Measurements from ENCODE around the gene FCRL6. TPM values are rescaled to one million over a fixed set of nuclear protein-coding genes. Genes with fewer than 3 reads are reported as not detected.

The FCRL6 gene
- total and polyA plus RNA-seq, 2 donors (not counting 1 experiment from before 2014, with no cell fraction given): not detected

GRCh38 chr1:159799446-159799985, 2.6 kb upstream of the FCRL6 start:
- TF ChIP-seq CTCF (conservative IDR thresholded peaks at IDR 0.05 in 1 of 2, IDR thresholded peaks at IDR 0.05 in 1 of 2; ENCODE audit: low read depth in 1 of 2, low read length in 2 of 2): no peak
- TF ChIP-seq EZH2 (IDR thresholded peaks at IDR 0.05; ENCODE audit: low read length, missing control alignments): no peak
- Histone ChIP-seq H4K20me1 (ENCODE audit: control insufficient read depth, extremely low read depth, insufficient read depth, low read length) (no peaks in the 10 kb centered on the region), H3K36me3 (ENCODE audit: control insufficient read depth, insufficient read depth, low read length) (no peaks in the 10 kb centered on the region), H3K4me2 (ENCODE audit: extremely low read depth, insufficient read depth, low read length) (no peak overlapping the region), H3K79me2 (ENCODE audit: control insufficient read depth, insufficient read depth, low read length) (no peaks in the 10 kb centered on the region), H3K9me3 (ENCODE audit: control insufficient read depth, insufficient read depth, low read depth, low read length) (no peaks in the 10 kb centered on the region), H3K9ac (ENCODE audit: insufficient read depth, low read length) (no peak overlapping the region), H3K4me3 (replicated peaks in 1 of 4; ENCODE audit: control extremely low read depth in 1 of 4, insufficient read depth in 1 of 4, low read depth in 3 of 4, low read length in 4 of 4) (no peak overlapping the region), H3K4me1 (ENCODE audit: control insufficient read depth, extremely low read depth, insufficient read depth, low read length) (peaks cover 3% of the 10 kb centered on the region), H3K27me3 (ENCODE audit: control insufficient read depth, insufficient read depth, low read length) (peaks cover 19% of the 10 kb centered on the region), H2AFZ (ENCODE audit: low read length) (no peak overlapping the region), H3K27ac (ENCODE audit: insufficient read depth, low read length) (no peak overlapping the region)
- DNase-seq (ENCODE audit: low read depth in 2 of 2): no peak

GRCh38 chr1:159800177-159800930, 1.8 kb upstream of the FCRL6 start:
- DNase-seq (ENCODE audit: low read depth in 2 of 2): no peak
- Histone ChIP-seq H3K27ac (ENCODE audit: insufficient read depth, low read length) (no peak overlapping the region), H2AFZ (ENCODE audit: low read length) (no peak overlapping the region), H3K4me2 (ENCODE audit: extremely low read depth, insufficient read depth, low read length) (no peak overlapping the region), H4K20me1 (ENCODE audit: control insufficient read depth, extremely low read depth, insufficient read depth, low read length) (no peaks in the 10 kb centered on the region), H3K9ac (ENCODE audit: insufficient read depth, low read length) (no peak overlapping the region), H3K9me3 (ENCODE audit: control insufficient read depth, insufficient read depth, low read depth, low read length) (no peaks in the 10 kb centered on the region), H3K36me3 (ENCODE audit: control insufficient read depth, insufficient read depth, low read length) (no peaks in the 10 kb centered on the region), H3K4me3 (replicated peaks in 1 of 4; ENCODE audit: control extremely low read depth in 1 of 4, insufficient read depth in 1 of 4, low read depth in 3 of 4, low read length in 4 of 4) (no peak overlapping the region), H3K79me2 (ENCODE audit: control insufficient read depth, insufficient read depth, low read length) (no peaks in the 10 kb centered on the region), H3K4me1 (ENCODE audit: control insufficient read depth, extremely low read depth, insufficient read depth, low read length) (peaks cover 3% of the 10 kb centered on the region), H3K27me3 (ENCODE audit: control insufficient read depth, insufficient read depth, low read length) (peaks cover 14% of the 10 kb centered on the region)
- TF ChIP-seq CTCF (conservative IDR thresholded peaks at IDR 0.05 in 1 of 2, IDR thresholded peaks at IDR 0.05 in 1 of 2; ENCODE audit: low read depth in 1 of 2, low read length in 2 of 2): no peak

- TF ChIP-seq CTCF (conservative IDR thresholded peaks at IDR 0.05 in 1 of 2, IDR thresholded peaks at IDR 0.05 in 1 of 2; ENCODE audit: low read depth in 1 of 2, low read length in 2 of 2): no peak
- TF ChIP-seq EZH2 (IDR thresholded peaks at IDR 0.05; ENCODE audit: low read length, missing control alignments): no peak
- Histone ChIP-seq H3K79me2 (ENCODE audit: control insufficient read depth, insufficient read depth, low read length) (no peaks in the 10 kb centered on the region), H3K36me3 (ENCODE audit: control insufficient read depth, insufficient read depth, low read length) (no peaks in the 10 kb centered on the region), H3K9me3 (ENCODE audit: control insufficient read depth, insufficient read depth, low read depth, low read length) (no peaks in the 10 kb centered on the region), H3K4me3 (replicated peaks in 1 of 4; ENCODE audit: control extremely low read depth in 1 of 4, insufficient read depth in 1 of 4, low read depth in 3 of 4, low read length in 4 of 4) (no peak overlapping the region), H2AFZ (ENCODE audit: low read length) (no peak overlapping the region), H3K27ac (ENCODE audit: insufficient read depth, low read length) (no peak overlapping the region), H3K27me3 (ENCODE audit: control insufficient read depth, insufficient read depth, low read length) (no peaks in the 10 kb centered on the region), H3K4me2 (ENCODE audit: extremely low read depth, insufficient read depth, low read length) (no peak overlapping the region), H3K9ac (ENCODE audit: insufficient read depth, low read length) (no peak overlapping the region), H4K20me1 (ENCODE audit: control insufficient read depth, extremely low read depth, insufficient read depth, low read length) (no peaks in the 10 kb centered on the region), H3K4me1 (ENCODE audit: control insufficient read depth, extremely low read depth, insufficient read depth, low read length) (peaks cover 3% of the 10 kb centered on the region)
- DNase-seq (ENCODE audit: low read depth in 2 of 2): no peak
Measured at GRCh38 chr1:159803956-159804689, 2.0 kb downstream of the FCRL6 start.

All from fibroblast of lung (primary cell).